ENCODE measurements around the gene RAG1. TPM values are rescaled to one million over a fixed set of nuclear protein-coding genes. Genes with fewer than 3 reads are reported as not detected.

Gene RAG1
- total and polyA plus RNA-seq, 2 donors (not counting 1 experiment from before 2014, with no cell fraction given): 0.06 to 0.37 TPM

DNA sequence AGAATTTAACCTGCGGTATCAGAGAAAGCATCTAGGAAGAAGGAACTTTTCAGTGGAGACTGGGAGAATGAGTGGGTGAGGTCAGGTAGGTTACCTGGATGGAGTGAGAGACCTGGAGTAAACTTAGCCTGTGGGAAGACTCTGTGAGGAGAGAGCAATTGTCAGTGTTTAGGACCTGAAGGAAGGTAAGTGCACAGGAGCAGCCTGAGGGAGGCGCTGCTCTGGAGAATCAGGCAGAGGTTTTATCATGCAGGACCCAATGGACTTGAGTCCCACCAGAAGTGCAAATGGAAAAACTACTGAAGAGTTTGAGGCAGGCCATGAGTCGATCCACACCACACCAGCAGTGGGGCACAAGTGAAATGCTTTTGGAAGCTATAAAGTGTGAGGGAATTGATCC lies 15.9 kb downstream of the RAG1 start:
- peaks cover 4 to 9% (median 8%) of the 10 kb centered on the region in 3 donors for H3K9me3 ChIP-seq (ENCODE audit: control extremely low read depth in 1 of 3, control insufficient read depth in 2 of 3, insufficient read depth in 1 of 3, low read length in 2 of 3)
- H3K4me1 ChIP-seq (ENCODE audit: control insufficient read depth in 2 of 2, insufficient read depth in 2 of 2, low read length in 2 of 2): no peaks in the 10 kb centered on the region
- CTCF ChIA-PET: no interaction called here
- H2AFZ ChIP-seq (ENCODE audit: insufficient read depth, low read depth, low read length, poor library complexity, severe bottlenecking): no peak overlapping the region
- H3K36me3 ChIP-seq (replicated peaks in 1 of 2; ENCODE audit: control extremely low read depth in 1 of 2, control insufficient read depth in 1 of 2, extremely low read depth in 1 of 2, insufficient read depth in 2 of 2, low read length in 1 of 2): no peaks in the 10 kb centered on the region
- no peak for DNase-seq
- 88% methylated on average over 2 of the region's 3 CpGs for WGBS (ENCODE audit: insufficient coverage)
- peaks cover 0 to 6% (median 0%) of the 10 kb centered on the region in 4 experiments for H3K27me3 ChIP-seq (replicated peaks in 1 of 4; ENCODE audit: control extremely low read depth in 1 of 4, control insufficient read depth in 3 of 4, insufficient read depth in 4 of 4, low read length in 3 of 4)
- Mint-ChIP-seq H3K4me3 (no peak overlapping the region), H3K27me3 (peaks cover 17% of the 10 kb centered on the region), H3K4me1 (peaks cover 2% of the 10 kb centered on the region), H3K27ac (no peak overlapping the region), H3K9me3 (ENCODE audit: insufficient read depth) (no peaks in the 10 kb centered on the region)
- H3K4me3 ChIP-seq (ENCODE audit: control extremely low read depth in 1 of 5, extremely low read depth in 1 of 5, insufficient read depth in 1 of 5, low read depth in 2 of 5, low read length in 4 of 5): no peak overlapping the region
- POLR2A ChIA-PET: no interaction called here
- H3K9ac ChIP-seq (ENCODE audit: low read length): no peak overlapping the region
- intact Hi-C loops (cut with micrococcal nuclease): no loop called here
- no peak overlapping the region for H3K27ac ChIP-seq (ENCODE audit: low read length in 2 of 2)
- ATAC-seq (ENCODE audit: low read depth): no peak
- H4K20me1 ChIP-seq (ENCODE audit: control insufficient read depth, insufficient read depth, low read length, poor library complexity, severe bottlenecking): no peaks in the 10 kb centered on the region
- TF ChIP-seq, protein P1, sequence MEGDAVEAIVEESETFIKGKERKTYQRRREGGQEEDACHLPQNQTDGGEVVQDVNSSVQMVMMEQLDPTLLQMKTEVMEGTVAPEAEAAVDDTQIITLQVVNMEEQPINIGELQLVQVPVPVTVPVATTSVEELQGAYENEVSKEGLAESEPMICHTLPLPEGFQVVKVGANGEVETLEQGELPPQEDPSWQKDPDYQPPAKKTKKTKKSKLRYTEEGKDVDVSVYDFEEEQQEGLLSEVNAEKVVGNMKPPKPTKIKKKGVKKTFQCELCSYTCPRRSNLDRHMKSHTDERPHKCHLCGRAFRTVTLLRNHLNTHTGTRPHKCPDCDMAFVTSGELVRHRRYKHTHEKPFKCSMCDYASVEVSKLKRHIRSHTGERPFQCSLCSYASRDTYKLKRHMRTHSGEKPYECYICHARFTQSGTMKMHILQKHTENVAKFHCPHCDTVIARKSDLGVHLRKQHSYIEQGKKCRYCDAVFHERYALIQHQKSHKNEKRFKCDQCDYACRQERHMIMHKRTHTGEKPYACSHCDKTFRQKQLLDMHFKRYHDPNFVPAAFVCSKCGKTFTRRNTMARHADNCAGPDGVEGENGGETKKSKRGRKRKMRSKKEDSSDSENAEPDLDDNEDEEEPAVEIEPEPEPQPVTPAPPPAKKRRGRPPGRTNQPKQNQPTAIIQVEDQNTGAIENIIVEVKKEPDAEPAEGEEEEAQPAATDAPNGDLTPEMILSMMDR (IDR thresholded peaks at IDR 0.05): no peak
- no peak for TF ChIP-seq EZH2 (IDR thresholded peaks at IDR 0.05; ENCODE audit: borderline replicate concordance, insufficient read depth, low read depth, low read length, poor library complexity, severe bottlenecking)
- no peaks in the 10 kb centered on the region for H3K79me2 ChIP-seq (ENCODE audit: control insufficient read depth, insufficient read depth, low read length)
- H3K4me2 ChIP-seq (replicated peaks; ENCODE audit: low read depth, low read length, poor library complexity, severe bottlenecking): no peak overlapping the region

DNA sequence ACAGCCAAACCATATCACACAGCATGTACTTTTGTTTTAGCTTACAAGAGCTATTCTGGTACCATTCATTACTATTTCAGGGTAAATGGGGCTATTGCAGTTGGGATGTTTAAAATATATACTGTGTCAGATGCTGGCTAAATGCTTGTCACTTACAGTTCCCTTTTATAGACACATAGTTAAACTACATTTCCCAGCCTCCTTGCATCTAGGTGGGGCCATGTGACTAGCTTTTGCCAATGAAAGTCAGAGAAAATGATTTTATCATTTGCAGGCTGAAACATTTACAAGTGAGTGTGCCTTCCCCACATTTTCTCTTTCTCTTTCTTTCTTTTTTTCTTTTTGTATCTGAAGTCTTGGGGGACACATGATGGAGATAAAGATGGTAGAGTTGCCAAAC lies 18.7 kb downstream of the RAG1 start:
- Histone ChIP-seq H3K9ac (ENCODE audit: low read length) (no peak overlapping the region), H3K79me2 (ENCODE audit: control insufficient read depth, insufficient read depth, low read length) (no peaks in the 10 kb centered on the region), H3K4me2 (replicated peaks; ENCODE audit: low read depth, low read length, poor library complexity, severe bottlenecking) (no peak overlapping the region), H3K27ac (ENCODE audit: low read length in 2 of 2) (no peak overlapping the region), H4K20me1 (ENCODE audit: control insufficient read depth, insufficient read depth, low read length, poor library complexity, severe bottlenecking) (no peaks in the 10 kb centered on the region), H3K36me3 (replicated peaks in 1 of 2; ENCODE audit: control extremely low read depth in 1 of 2, control insufficient read depth in 1 of 2, extremely low read depth in 1 of 2, insufficient read depth in 2 of 2, low read length in 1 of 2) (no peaks in the 10 kb centered on the region), H2AFZ (ENCODE audit: insufficient read depth, low read depth, low read length, poor library complexity, severe bottlenecking) (no peak overlapping the region), H3K27me3 (replicated peaks in 1 of 4; ENCODE audit: control extremely low read depth in 1 of 4, control insufficient read depth in 3 of 4, insufficient read depth in 4 of 4, low read length in 3 of 4) (peaks cover 0 to 3% (median 0%) of the 10 kb centered on the region in 4 experiments), H3K9me3 (ENCODE audit: control extremely low read depth in 1 of 3, control insufficient read depth in 2 of 3, insufficient read depth in 1 of 3, low read length in 2 of 3) (peaks cover 2 to 4% (median 4%) of the 10 kb centered on the region in 3 donors), H3K4me1 (ENCODE audit: control insufficient read depth in 2 of 2, insufficient read depth in 2 of 2, low read length in 2 of 2) (no peaks in the 10 kb centered on the region), H3K4me3 (ENCODE audit: control extremely low read depth in 1 of 5, extremely low read depth in 1 of 5, insufficient read depth in 1 of 5, low read depth in 2 of 5, low read length in 4 of 5) (no peak overlapping the region)
- Mint-ChIP-seq H3K27ac (no peak overlapping the region), H3K4me1 (peaks cover 2% of the 10 kb centered on the region), H3K9me3 (ENCODE audit: insufficient read depth) (no peaks in the 10 kb centered on the region), H3K27me3 (peaks cover 19% of the 10 kb centered on the region), H3K4me3 (no peak overlapping the region)
- peak; percentile 25 for DNase-seq
- intact Hi-C loops (cut with micrococcal nuclease): no loop called here
- POLR2A ChIA-PET: no interaction called here
- no peak for ATAC-seq (ENCODE audit: low read depth)
- CTCF ChIA-PET: no interaction called here
- TF ChIP-seq, protein P1 (IDR thresholded peaks at IDR 0.05): no peak
- TF ChIP-seq EZH2 (IDR thresholded peaks at IDR 0.05; ENCODE audit: borderline replicate concordance, insufficient read depth, low read depth, low read length, poor library complexity, severe bottlenecking): no peak
